A673 (cell line): Measurements from ENCODE around the gene BTBD6. TPM values are rescaled to one million over a fixed set of nuclear protein-coding genes. Genes with fewer than 3 reads are reported as not detected.
A peak's percentile ranks its signal among the peaks of the same experiment; 100 is the strongest.

Experiments used
- BruUV-seq: library from RNA; stranded (reverse); fragments of 400-500 nt; replicated peaks from 2 replicates; lab custom pipeline; 2021; lab: Mats Ljungman, UMichigan
- CTCF ChIA-PET: fragments of 300-600 bp; sonication (Branson Sonifier 250); formaldehyde crosslinking; loops from one replicate; lab custom pipeline; 2022; ENCODE audit warnings: antibody characterized with exemption; lab: Charles Lee
- POLR2A ChIA-PET: fragments of 300-600 bp; sonication (Branson Sonifier 250); formaldehyde crosslinking; loops from one replicate; lab custom pipeline; 2022; ENCODE audit warnings: antibody characterized with exemption; ENCODE audit not compliant: low non-redundant PET; lab: Charles Lee
- DNase-seq: peaks from one replicate; pipeline ENCODE4 v3.0.0-alpha.2; 2015; ENCODE audit warnings: low spot score
- H3K27ac ChIP-seq: fragments of 200-600 bp; sonication (generic); 2 replicates; pipeline ENCODE4 v1.5.1; 2016; ENCODE audit warnings: mixed run types, low read depth, mild to moderate bottlenecking, mixed read lengths, antibody characterized with exemption, low read length; ENCODE audit not compliant: poor library complexity, severe bottlenecking
- H3K27me3 ChIP-seq: fragments of 200-600 bp; sonication (generic); replicated peaks from 2 replicates; pipeline ENCODE4 v1.6.1; 2017; ENCODE audit warnings: mixed run types, low read depth, mild to moderate bottlenecking, mixed read lengths, antibody characterized with exemption, low read length; ENCODE audit not compliant: insufficient read depth, poor library complexity
- H3K36me3 ChIP-seq: fragments of 200-600 bp; sonication (generic); 2 replicates; pipeline ENCODE4 v1.6.1; 2016; ENCODE audit warnings: mixed run types, mild to moderate bottlenecking, mixed read lengths, antibody characterized with exemption, low read length; ENCODE audit not compliant: insufficient read depth, poor library complexity, severe bottlenecking
- H3K4me1 ChIP-seq: fragments of 200-600 bp; sonication (generic); 2 replicates; pipeline ENCODE4 v1.6.1; 2017; ENCODE audit warnings: mixed run types, mild to moderate bottlenecking, mixed read lengths, antibody characterized with exemption, low read length; ENCODE audit not compliant: insufficient read depth, poor library complexity, severe bottlenecking
- H3K4me3 ChIP-seq: fragments of 200-600 bp; sonication (generic); 2 replicates; pipeline ENCODE4 v1.5.1; 2016; ENCODE audit warnings: low read depth, mixed run types, mild to moderate bottlenecking, mixed read lengths, low read length; ENCODE audit not compliant: poor library complexity, severe bottlenecking
- H3K9me3 ChIP-seq: fragments of 200-600 bp; sonication (generic); 2 replicates; pipeline ENCODE4 v1.6.1; 2016; ENCODE audit warnings: mixed run types, low read depth, mild to moderate bottlenecking, mixed read lengths, antibody characterized with exemption, low read length; ENCODE audit not compliant: poor library complexity, severe bottlenecking
- CTCF ChIP-seq: fragments of 300-800, 200-600 bp; sonication (generic); conservative IDR thresholded peaks from 2 replicates; pipeline ENCODE4 v1.5.1; 2017; ENCODE audit warnings: low read depth, mild to moderate bottlenecking, antibody characterized with exemption, low read length, moderate library complexity, mixed read lengths
- EZH2 ChIP-seq: fragments of 200-600 bp; sonication (generic); IDR thresholded peaks from 2 replicates; pipeline ENCODE4 v1.6.1; 2017; ENCODE audit warnings: borderline replicate concordance, low read depth, mild to moderate bottlenecking, mixed read lengths, antibody characterized with exemption, low read length; ENCODE audit not compliant: poor library complexity, severe bottlenecking
- intact Hi-C: fragments of 100-400 bp; cut with micrococcal nuclease; formaldehyde crosslinking; loops from one replicate; pipeline ENCODE4 v1.10.0; 2022; ENCODE audit not compliant: unreplicated experiment
- total RNA-seq: library from RNA; stranded (reverse); gene quantifications from 2 replicates; pipeline ENCODE4 v1.2.3, GENCODE V29; 2021

The BTBD6 gene
- total RNA-seq, 1 experiment from 2014 or later: 39.9 TPM

- no TSS peak for BruUV-seq
- Histone ChIP-seq H3K27ac (no peak overlapping the region), H3K27me3 (no peaks in the 10 kb centered on the region), H3K4me3 (no peak overlapping the region), H3K4me1 (peaks cover 4% of the 10 kb centered on the region), H3K36me3 (no peaks in the 10 kb centered on the region), H3K9me3 (no peaks in the 10 kb centered on the region)
- intact Hi-C loops: no loop called here
- ChIA-PET CTCF (no interaction called here), POLR2A (no interaction called here)
- no peak for TF ChIP-seq EZH2
- no peak for TF ChIP-seq CTCF
- no peak for DNase-seq
Observed at GRCh38 chr14:105206873-105207272, 41.5 kb upstream of the BTBD6 start.

GRCh38 chr14:105207460-105207901 is 40.9 kb upstream of the BTBD6 start:
- Histone ChIP-seq H3K4me1 (peaks cover 4% of the 10 kb centered on the region), H3K4me3 (no peak overlapping the region), H3K9me3 (no peaks in the 10 kb centered on the region), H3K27ac (no peak overlapping the region), H3K36me3 (no peaks in the 10 kb centered on the region), H3K27me3 (no peaks in the 10 kb centered on the region)
- DNase-seq: peak; percentile 41
- no TSS peak for BruUV-seq
- intact Hi-C loops: no loop called here
- TF ChIP-seq CTCF (no peak; the same call in 1 of the 2 replicates), EZH2 (no peak)
- ChIA-PET CTCF (no interaction called here), POLR2A (no interaction called here)

GRCh38 chr14:105207996-105208737 is 40.2 kb upstream of the BTBD6 start:
- ChIA-PET CTCF (no interaction called here), POLR2A (no interaction called here)
- intact Hi-C loops: no loop called here
- Histone ChIP-seq H3K4me3 (no peak overlapping the region), H3K36me3 (no peaks in the 10 kb centered on the region), H3K4me1 (peaks cover 2% of the 10 kb centered on the region), H3K9me3 (no peaks in the 10 kb centered on the region), H3K27me3 (no peaks in the 10 kb centered on the region), H3K27ac (no peak overlapping the region)
- BruUV-seq: no TSS peak
- DNase-seq: no peak
- TF ChIP-seq EZH2: no peak
- no peak for TF ChIP-seq CTCF
